SKM-1 treated with dmso at 0.1 percent for 144 hours (cell line): Measurements from ENCODE around the gene SMU1.
A peak's percentile ranks its signal among the peaks of the same experiment; 100 is the strongest.
"Not testable (repeated sequence)": the region's sequence is repeated elsewhere in the genome, so short reads cannot be mapped to it uniquely, and the experiment has no call there.

Source experiments
- DNase-seq: peaks from one replicate; lab custom pipeline; 2025; ENCODE audit not compliant: unreplicated experiment; lab: John Stamatoyannopoulos, UW

SMU1 gene

GRCh38 chr9:33105959-33106358 lies 29.5 kb upstream of the SMU1 start:
- DNase-seq: no peak

- no peak for DNase-seq
Observed at GRCh38 chr9:33105504-33105903, 29.0 kb upstream of the SMU1 start.

GRCh38 chr9:33104401-33104800 lies 27.9 kb upstream of the SMU1 start:
- DNase-seq: no peak

GRCh38 chr9:33103501-33104281 lies 27.2 kb upstream of the SMU1 start:
- no peak for DNase-seq

DNA sequence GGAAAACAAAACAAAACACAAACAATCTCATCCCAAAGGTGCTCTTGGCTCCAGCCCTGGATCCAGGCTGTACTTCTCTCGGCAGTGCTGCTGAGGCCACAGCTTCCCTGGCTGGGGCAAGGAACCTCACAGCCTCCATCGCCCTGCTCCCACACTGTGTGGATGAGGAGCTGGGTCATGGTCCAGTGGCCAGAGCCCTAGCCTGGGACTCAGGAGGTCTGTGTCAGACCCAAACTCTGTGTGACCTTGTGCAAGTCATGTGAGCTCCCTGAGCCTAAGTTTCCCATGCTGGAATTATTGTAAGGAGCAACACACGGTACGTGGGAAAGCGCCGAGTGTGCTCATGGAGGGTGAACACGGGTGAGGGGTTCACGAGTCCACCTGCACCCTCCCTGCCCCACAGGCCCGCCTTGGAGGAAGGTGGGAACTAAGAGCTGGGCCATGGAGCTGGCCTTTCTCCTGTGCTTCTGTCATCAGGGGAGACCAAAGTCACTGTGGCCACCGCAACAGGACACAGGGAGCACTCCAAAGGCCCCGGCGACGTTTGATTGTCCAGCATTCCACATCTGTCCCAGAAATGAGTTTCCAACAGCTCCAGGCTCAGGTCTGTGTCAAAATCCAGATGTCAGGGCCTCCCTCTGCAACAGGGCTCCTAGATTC lies 26.2 kb upstream of the SMU1 start:
- DNase-seq: no peak

DNA sequence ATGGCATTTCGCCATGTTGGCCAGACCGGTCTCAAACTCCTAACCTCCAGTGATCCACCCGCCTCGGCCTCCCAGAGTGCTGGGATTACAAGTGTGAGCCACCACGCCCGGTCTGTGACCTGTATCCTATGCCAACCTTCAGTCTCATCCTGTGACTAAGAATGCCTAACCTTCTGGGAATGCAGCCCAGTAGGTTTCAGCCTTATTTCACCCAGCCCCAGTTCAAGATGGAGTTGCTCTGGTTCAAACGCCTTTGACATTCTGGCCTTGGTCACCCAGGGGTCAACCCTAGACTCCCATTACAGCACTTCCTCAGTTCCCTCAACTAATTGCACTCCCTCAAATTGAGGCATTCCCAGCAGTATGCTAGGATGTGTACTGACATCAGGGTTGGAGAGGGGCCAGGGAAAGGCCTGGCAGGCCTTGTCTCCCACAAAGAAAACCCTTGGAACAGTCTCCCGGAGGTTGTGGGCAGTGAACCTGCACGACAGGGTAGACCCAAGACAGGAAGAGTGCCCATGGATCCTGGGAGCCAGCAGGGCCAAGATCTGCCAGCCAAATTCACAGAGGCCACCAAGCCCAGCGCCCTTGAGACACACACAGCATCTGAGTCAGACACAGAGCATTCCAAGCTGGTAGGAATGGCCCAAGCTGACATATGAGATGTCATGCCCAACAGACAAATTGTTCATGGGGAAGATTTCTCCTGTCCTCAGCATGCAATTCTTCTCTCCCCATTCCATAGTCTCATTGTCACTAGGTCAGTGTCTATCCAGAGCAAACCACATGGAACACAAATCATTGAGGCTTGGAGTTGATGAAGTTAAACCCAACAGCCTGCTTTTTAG lies 24.9 kb upstream of the SMU1 start:
- DNase-seq: no peak

DNA sequence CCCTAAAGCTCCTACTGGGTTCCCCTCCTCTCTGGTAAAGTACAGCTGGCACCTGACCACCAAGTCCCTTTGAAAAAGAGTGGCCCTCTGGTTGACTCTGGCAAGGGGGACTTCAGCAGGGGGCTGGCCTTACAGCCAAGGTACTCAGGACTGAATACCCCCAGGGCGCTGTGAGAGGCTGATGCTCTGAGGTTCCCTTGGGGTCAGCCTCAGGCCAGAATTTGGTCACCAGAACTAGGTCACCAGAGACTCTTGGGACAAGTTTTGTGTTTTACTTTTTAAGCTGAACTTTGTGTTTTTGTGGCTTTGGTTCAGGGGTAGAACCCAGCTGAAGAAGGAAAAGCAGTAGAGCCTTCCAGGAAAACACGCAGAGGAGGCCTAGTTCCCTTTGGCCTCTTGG lies 23.3 kb upstream of the SMU1 start:
- no peak for DNase-seq

DNA sequence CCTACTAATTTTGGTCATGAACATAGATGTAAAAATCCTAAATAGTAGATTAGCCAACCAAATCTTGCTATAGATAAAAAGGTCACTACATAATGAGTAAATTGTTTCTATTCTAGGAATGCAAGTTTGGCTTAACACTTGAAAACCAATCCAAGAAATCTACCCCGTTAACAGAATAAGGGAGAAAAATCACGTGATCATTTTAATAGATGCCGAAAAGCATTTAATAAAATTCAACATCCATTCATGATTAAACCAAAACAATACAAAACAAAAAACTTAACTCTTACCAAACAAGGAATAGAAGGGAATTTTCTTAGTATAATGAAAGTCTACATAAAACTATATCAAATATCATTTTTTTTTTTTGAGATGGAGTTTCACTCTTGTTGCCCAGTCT lies 20.7 kb upstream of the SMU1 start:
- no peak for DNase-seq

GRCh38 chr9:33092634-33093033 lies 16.2 kb upstream of the SMU1 start:
- no peak for DNase-seq

- DNase-seq: not testable (repeated sequence)
Observed at GRCh38 chr9:33085672-33086071, 9.2 kb upstream of the SMU1 start.

- no peak for DNase-seq
Observed at GRCh38 chr9:33082538-33083326, 6.3 kb upstream of the SMU1 start.

DNA sequence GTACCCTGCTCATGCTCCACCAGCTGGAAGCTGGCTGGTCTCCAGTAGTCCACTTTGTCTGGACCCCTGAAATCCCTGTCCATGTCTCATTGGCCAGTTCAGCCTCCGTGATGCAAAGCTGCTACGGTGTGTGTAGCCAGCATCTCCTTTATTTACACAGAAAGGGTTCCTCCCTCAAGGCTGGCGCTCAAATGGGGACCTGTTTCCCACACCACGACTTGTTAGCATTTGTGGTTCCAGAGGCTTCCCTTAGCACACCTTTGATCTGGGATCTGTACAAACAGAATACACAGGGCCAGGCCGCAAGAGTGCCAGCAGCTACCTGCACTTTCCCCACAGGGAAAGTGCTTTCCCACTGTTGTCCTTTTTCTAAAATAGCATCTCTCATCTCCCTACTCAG lies 5.7 kb upstream of the SMU1 start:
- no peak for DNase-seq

DNA sequence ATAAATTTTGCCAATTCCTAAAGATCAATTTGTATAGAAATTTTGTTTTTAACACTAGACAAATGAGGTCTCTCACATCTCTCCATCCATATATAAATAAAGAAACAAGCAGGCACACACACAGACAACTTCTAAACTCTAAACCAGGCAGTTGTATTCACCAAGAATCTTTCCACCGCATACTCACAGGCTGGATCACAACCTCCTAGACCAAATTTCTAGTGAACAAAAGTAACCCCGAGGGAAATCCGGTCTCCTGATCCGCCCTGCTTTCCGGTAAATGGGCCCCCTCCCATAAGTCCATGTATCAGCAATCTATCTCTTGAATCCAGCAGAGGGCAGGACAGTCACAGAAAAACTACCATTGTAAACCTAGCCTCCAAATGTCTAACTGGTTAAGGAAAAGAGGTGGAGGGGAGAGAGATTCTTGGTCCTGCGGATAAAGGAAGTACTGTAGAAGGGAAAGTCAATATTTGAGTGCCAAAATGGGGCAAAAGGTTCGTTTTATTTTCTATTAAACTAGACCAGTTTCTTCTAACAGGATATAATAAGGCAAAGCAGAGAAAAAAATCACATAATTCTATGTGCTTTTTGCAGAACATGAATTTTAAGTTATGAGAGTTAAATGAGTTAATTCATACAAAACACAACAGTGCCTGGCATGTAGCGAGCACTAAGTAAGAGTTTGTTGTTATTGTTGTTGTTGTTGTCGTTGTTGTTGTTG lies 4.8 kb upstream of the SMU1 start:
- DNase-seq: peak; percentile 91

GRCh38 chr9:33080534-33080933 lies 4.1 kb upstream of the SMU1 start:
- DNase-seq: no peak

DNA sequence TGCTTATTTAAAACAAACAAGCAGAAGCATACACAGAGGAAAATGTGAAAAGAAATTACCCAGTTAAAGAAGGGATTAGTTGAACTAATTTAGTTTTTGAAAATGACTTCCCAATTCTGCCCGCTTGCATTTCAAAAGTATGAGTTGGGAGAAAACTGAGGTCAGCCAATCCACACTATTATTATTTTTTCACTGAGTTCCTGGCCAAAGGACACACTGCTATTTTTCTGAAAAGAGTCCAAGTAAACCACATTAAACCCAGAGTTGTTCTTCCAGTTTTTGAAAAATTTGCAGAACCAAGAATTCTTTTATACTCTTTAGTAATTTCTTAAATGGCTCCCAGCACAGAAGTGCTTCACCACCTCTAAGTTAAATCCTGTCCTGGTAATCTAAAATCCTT lies 7.5 kb downstream of the SMU1 start:
- DNase-seq: no peak

DNA sequence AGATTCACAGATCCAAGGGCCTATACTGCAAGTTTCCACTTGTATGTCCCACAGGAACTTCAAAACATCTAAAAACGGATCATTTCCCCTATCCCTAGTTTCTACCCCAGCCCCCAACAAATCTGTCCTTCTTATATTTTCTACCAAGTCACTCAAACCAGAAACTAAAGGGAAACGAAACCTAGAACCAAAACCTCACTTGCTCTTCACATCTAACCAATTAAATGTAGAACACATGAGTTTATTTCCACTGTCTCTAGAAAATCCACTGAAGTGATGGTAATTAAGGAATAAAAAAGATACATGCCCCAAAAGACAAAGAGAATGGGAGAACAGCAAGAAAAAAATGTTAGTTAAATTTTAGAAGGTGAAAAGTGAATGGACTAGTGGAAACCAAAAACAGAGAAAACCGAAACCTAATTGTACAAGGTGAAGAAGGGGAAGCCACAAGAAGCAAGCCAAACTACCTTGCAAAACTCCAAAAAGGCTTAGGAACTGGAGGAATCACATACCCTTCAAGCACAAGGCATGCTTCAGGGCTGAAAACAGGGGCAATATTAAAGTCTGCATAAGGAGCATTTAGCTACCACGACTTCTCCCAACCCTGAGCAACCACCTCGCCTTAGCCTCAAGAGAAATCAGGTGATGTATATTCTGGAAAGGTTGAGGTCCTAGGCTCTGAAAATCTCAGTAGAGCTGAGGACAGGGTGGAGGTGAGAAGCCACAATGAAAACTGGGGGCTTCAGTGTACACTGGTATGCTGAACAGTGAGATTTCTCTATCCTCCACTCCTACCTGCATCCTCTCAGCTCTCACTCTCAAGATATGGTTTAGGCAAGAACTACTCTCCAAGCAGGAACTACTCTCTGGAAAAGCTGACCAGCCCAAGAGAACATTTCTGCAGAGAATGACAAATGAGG lies 11.1 kb downstream of the SMU1 start:
- no peak for DNase-seq

GRCh38 chr9:33051144-33051543 lies 25.3 kb downstream of the SMU1 start:
- DNase-seq: no peak

- DNase-seq: no peak
Observed at GRCh38 chr9:33049680-33050361, 26.7 kb downstream of the SMU1 start.

DNA sequence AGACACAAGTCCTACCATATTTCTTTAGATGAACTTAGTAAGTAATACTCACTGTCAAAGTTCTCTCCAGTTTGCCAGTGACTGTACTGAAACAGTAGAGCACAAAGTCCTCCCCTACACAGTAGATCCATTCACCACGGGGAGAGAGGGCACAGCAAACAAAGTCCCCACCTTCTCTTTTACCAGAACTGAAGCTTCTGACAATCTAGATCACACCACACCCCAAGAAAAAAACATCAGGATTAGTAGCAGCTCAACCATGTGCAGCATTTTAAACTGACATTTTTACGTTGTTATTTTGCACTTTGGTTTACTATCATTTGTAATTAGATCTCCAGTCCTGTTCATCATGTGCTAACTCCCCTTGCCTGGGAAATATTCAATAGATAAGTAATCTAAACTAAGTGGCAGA lies 28.4 kb downstream of the SMU1 start:
- DNase-seq: no peak
